COLO668 (cell line): ENCODE measurements around the gene EIF3K.
A peak's percentile ranks its signal among the peaks of the same experiment; 100 is the strongest.
"Not testable (repeated sequence)": the region's sequence is repeated elsewhere in the genome, so short reads cannot be mapped to it uniquely, and the experiment has no call there.

Source experiments
- DNase-seq: peaks from one replicate; lab custom pipeline; 2025; ENCODE audit not compliant: unreplicated experiment; lab: John Stamatoyannopoulos, UW

The EIF3K gene

GRCh38 chr19:38617764-38618589, 1.0 kb upstream of the EIF3K start, which contains the start of gene MAP4K1:
Gene MAP4K1 (minus strand): TSS chr19:38617953. CDS start chr19:38617895, 58 bp downstream.
- DNase-seq, result peak; percentile 70

GRCh38 chr19:38619361-38620174, 580 bp downstream of the EIF3K start:
- DNase-seq, result no peak

DNA sequence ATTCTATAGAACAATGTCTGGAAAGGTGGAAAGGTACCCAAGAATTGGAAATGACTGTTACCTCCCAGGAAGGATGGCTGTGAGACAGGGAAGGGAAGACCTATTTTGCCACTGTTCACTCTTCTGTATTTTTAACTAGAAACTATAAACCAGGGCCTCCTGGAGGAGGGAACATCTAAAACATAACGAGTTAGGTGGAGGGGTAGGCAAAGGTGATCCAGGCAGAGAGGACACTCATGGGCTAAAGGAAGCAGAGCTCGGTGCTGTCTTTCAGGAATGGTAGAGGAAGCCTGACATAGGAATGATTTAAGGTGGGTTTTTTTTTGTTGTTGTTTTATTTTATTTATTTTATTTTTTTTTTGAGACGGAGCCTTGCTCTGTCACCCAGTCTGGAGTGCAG, 5.8 kb downstream of the EIF3K start:
- no peak for DNase-seq

DNA sequence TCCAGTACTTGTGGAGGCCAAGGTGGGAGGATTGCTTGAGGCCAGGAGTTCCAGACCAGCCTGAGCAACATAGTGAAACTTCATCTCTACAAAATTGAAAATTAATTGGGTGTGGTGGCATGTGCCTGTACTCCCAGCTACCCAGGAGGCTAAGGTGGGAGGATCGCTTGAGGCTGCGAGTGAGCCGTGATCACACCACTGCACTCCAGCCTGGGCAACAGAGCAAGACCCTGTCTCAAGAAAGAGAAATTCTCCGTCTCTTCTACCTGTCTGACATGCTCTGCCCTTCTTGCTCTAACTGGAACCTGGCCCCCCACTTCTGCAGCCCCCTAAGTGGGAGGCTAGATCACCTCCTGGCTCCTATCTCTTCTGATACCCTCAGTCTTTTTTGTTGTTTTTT, 7.4 kb downstream of the EIF3K start:
- no peak for DNase-seq

- no peak for DNase-seq
Observed at GRCh38 chr19:38629568-38629967, 10.6 kb downstream of the EIF3K start.

- DNase-seq, result not testable (repeated sequence)
Observed at GRCh38 chr19:38631301-38631700, 12.3 kb downstream of the EIF3K start.

- DNase-seq, result not testable (repeated sequence)
Observed at GRCh38 chr19:38631811-38632475, 13.0 kb downstream of the EIF3K start.

DNA sequence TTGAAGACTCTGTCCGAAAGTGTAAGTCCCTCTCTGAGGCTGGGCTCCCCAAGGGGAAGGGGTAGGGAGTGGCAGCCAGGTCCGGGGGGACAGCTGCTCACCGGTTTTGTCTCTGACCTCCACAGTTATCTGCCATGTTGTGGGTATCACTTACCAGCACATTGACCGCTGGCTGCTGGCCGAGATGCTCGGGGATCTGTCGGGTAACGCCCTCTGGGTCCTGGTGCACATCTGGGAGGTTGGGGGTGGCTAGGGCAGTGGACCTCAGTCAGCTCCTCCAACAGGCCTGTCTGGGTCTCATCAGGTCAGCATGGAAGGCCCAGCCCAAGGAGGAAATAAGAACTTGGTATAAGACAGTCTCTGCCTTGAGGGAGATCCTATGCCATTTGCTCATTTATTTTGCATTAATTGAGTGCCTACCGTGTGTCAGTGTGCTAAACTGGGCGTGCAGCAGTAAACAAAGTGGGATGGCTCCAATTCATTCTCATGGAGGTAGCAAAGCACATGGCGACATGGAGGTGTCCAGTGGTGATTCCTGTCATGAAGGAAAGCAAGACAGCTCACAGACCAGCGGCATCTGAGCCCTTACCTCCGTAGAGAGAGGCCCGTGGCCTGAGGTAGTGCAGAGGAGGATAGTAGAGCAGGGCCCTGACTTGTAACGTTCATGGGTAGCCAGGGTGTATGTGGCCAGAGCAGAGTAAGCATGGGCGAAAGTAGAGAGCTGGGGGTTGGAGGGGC, 13.7 kb downstream of the EIF3K start:
- no peak for DNase-seq

- DNase-seq, result peak; percentile 63
Observed at GRCh38 chr19:38634757-38635482, 15.9 kb downstream of the EIF3K start.

GRCh38 chr19:38635483-38636399, 16.8 kb downstream of the EIF3K start:
- no peak for DNase-seq

DNA sequence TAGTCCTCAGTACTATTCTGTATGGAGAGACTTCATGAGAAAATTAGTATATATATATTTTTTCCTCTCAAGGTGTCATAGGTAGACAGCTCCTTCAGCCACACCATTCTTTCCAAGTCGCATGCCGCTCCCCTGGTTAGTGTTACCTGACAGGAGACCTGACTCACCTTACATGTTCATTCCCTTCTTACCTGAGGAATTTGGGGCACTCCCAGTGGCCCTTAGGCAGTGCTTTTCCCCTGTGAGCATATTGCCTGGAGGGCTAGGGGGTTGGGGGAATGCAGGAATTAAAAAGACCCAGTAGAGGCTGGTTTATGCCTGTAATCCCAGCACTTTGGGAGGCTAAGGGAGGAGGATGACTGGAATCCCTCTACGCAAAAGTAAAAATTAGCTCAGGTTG, 19.5 kb downstream of the EIF3K start:
- no peak for DNase-seq

- no peak for DNase-seq
Observed at GRCh38 chr19:38639679-38640078, 20.7 kb downstream of the EIF3K start.

- no peak for DNase-seq
Observed at GRCh38 chr19:38640368-38640767, 21.4 kb downstream of the EIF3K start.

GRCh38 chr19:38642176-38642575, 23.2 kb downstream of the EIF3K start:
- DNase-seq, result no peak

GRCh38 chr19:38644719-38645118, 25.7 kb downstream of the EIF3K start:
- DNase-seq, result no peak

GRCh38 chr19:38647368-38647965, 28.5 kb downstream of the EIF3K start, which contains the start of gene ACTN4:
Gene ACTN4 (plus strand): TSS chr19:38647649. CDS start chr19:38647746, 97 bp downstream.
- DNase-seq, result peak; percentile 98

- no peak for DNase-seq
Observed at GRCh38 chr19:38647966-38648768, 29.2 kb downstream of the EIF3K start.
